Caco-2 (cell line): ENCODE results near the gene PDE1C. TPM values are rescaled to one million over a fixed set of nuclear protein-coding genes. Genes with fewer than 3 reads are reported as not detected.

Source experiments
- BruUV-seq: library from RNA; stranded (reverse); fragments of 400-500 nt; replicated peaks from 2 replicates; lab custom pipeline; 2021; lab: Mats Ljungman, UMichigan
- CTCF ChIA-PET: fragments of 300-600 bp; sonication (Branson Sonifier 250); formaldehyde crosslinking; loops from one replicate; lab custom pipeline; 2022; ENCODE audit warnings: antibody characterized with exemption; lab: Charles Lee
- POLR2A ChIA-PET: fragments of 300-600 bp; sonication (Branson Sonifier 250); formaldehyde crosslinking; loops from one replicate; lab custom pipeline; 2022; ENCODE audit warnings: antibody characterized with exemption; lab: Charles Lee
- DNase-seq, 2 experiments: peaks; one replicate each; pipeline versions ENCODE4 v3.0.0 to v3.0.0-alpha.2; 2020 to 2022
- H3K27me3 ChIP-seq: replicated peaks from 2 replicates; pipeline ENCODE4 v1.6.0; 2011; ENCODE audit warnings: low read length; ENCODE audit not compliant: control insufficient read depth, insufficient read depth
- H3K36me3 ChIP-seq: 2 replicates; pipeline ENCODE4 v1.5.1; 2011; ENCODE audit warnings: low read length; ENCODE audit not compliant: control insufficient read depth, insufficient read depth
- H3K4me1 ChIP-seq: fragments of 250-450 bp; sonication (Bioruptor Pico); 2 replicates; pipeline ENCODE4 v1.5.1; 2020; ENCODE audit warnings: mild to moderate bottlenecking
- H3K4me3 ChIP-seq: 2 replicates; pipeline ENCODE4 v1.5.1; 2011; ENCODE audit warnings: low read depth, mild to moderate bottlenecking, control low read depth, low read length
- H3K9me3 ChIP-seq: fragments of 250-450 bp; sonication (Bioruptor Pico); 2 replicates; pipeline ENCODE4 v1.5.1; 2020; ENCODE audit warnings: mild to moderate bottlenecking, moderate library complexity
- H3K27ac Mint-ChIP-seq: one replicate; pipeline ENCODE4 v1.8.0; 2022; ENCODE audit warnings: mixed read lengths; ENCODE audit not compliant: unreplicated experiment
- H3K27me3 Mint-ChIP-seq: one replicate; pipeline ENCODE4 v1.8.0; 2022; ENCODE audit warnings: mixed read lengths; ENCODE audit not compliant: insufficient read depth, unreplicated experiment
- H3K36me3 Mint-ChIP-seq: one replicate; pipeline ENCODE4 v1.8.0; 2022; ENCODE audit warnings: mild to moderate bottlenecking, mixed read lengths; ENCODE audit not compliant: insufficient read depth, unreplicated experiment
- H3K4me1 Mint-ChIP-seq: one replicate; pipeline ENCODE4 v1.8.0; 2022; ENCODE audit warnings: low read depth, mixed read lengths; ENCODE audit not compliant: unreplicated experiment
- H3K4me3 Mint-ChIP-seq: one replicate; pipeline ENCODE4 v1.8.0; 2022; ENCODE audit warnings: mild to moderate bottlenecking, moderate library complexity, mixed read lengths; ENCODE audit not compliant: unreplicated experiment
- H3K9me3 Mint-ChIP-seq: one replicate; pipeline ENCODE4 v1.8.0; 2022; ENCODE audit warnings: mixed read lengths; ENCODE audit not compliant: unreplicated experiment
- CTCF ChIP-seq, 2 experiments: fragments of 200-600 bp in 1 of 2; IDR thresholded peaks; 1 replicate in 1 of 2; 2 replicates in 1 of 2; pipeline versions ENCODE4 v1.5.1 to v1.8.0; 2011 to 2022; ENCODE audit warnings: antibody characterized with exemption in 1 of 2, control low read depth in 1 of 2, inconsistent platforms in 1 of 2, low read depth in 1 of 2, low read length in 1 of 2, mild to moderate bottlenecking in 1 of 2, moderate library complexity in 1 of 2; ENCODE audit not compliant: insufficient read depth in 1 of 2, severe bottlenecking in 1 of 2, unreplicated experiment in 1 of 2
- intact Hi-C: fragments of 100-400 bp; cut with micrococcal nuclease; formaldehyde crosslinking; loops from one replicate; pipeline ENCODE4 v1.10.0; 2022; ENCODE audit not compliant: unreplicated experiment
- total RNA-seq: library from RNA; stranded (reverse); gene quantifications from 2 replicates; pipeline ENCODE4 v1.2.3, GENCODE V29; 2022

Gene PDE1C
- total RNA-seq, 1 experiment from 2014 or later, result not detected

- H3K9me3 ChIP-seq, result no peaks in the 10 kb centered on the region
- no peaks in the 10 kb centered on the region for H3K27me3 ChIP-seq
- H3K36me3 Mint-ChIP-seq, result no peaks in the 10 kb centered on the region
- H3K4me3 ChIP-seq, result no peak overlapping the region
- H3K4me1 Mint-ChIP-seq, result no peaks in the 10 kb centered on the region
- POLR2A ChIA-PET, result no interaction called here
- H3K4me1 ChIP-seq, result no peaks in the 10 kb centered on the region
- H3K36me3 ChIP-seq, result no peaks in the 10 kb centered on the region
- H3K27me3 Mint-ChIP-seq, result no peaks in the 10 kb centered on the region
- TF ChIP-seq CTCF (IDR thresholded peaks at IDR 0.05; ENCODE audit: insufficient read depth in 1 of 2, low read depth in 1 of 2, low read length in 1 of 2, severe bottlenecking in 1 of 2, unreplicated experiment in 1 of 2), result no peak
- CTCF ChIA-PET, result no interaction called here
- no peak for DNase-seq
- BruUV-seq, result no TSS peak
- intact Hi-C loops, result no loop called here
- no peak overlapping the region for H3K4me3 Mint-ChIP-seq
- H3K27ac Mint-ChIP-seq, result no peak overlapping the region
- no peaks in the 10 kb centered on the region for H3K9me3 Mint-ChIP-seq
Observed at GRCh38 chr7:32045228-32045627, 25.0 kb downstream of the PDE1C start.

DNA sequence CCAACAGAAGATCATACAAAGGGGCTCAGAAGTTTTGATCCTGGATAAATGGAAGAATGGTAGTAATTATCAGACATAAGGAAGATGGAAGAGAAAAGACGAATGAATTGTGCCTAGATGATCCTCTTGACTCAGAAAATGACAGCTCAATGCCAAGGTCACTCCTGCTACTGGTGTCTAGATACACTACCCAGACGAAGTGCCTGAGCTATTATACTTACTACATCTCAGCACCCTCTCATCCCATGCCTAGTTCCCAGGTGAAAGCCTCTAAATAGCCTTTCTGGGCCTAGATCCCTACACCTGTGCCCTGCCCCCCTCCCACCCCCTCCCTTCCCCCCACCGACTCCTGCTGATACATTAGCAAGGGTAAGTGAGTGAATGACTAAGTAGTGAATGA is 25.5 kb downstream of the PDE1C start:
- Mint-ChIP-seq H3K4me3 (no peak overlapping the region), H3K9me3 (no peaks in the 10 kb centered on the region), H3K27ac (no peak overlapping the region), H3K4me1 (no peaks in the 10 kb centered on the region), H3K27me3 (no peaks in the 10 kb centered on the region), H3K36me3 (no peaks in the 10 kb centered on the region)
- ChIA-PET POLR2A (no interaction called here), CTCF (no interaction called here)
- BruUV-seq, result no TSS peak
- intact Hi-C loops, result no loop called here
- Histone ChIP-seq H3K27me3 (no peaks in the 10 kb centered on the region), H3K4me1 (peaks cover 1% of the 10 kb centered on the region; the same call in 1 of the 2 replicates), H3K4me3 (no peak overlapping the region), H3K9me3 (no peaks in the 10 kb centered on the region), H3K36me3 (no peaks in the 10 kb centered on the region)
- TF ChIP-seq CTCF (IDR thresholded peaks at IDR 0.05; ENCODE audit: insufficient read depth in 1 of 2, low read depth in 1 of 2, low read length in 1 of 2, severe bottlenecking in 1 of 2, unreplicated experiment in 1 of 2), result no peak
- DNase-seq, result no peak

DNA sequence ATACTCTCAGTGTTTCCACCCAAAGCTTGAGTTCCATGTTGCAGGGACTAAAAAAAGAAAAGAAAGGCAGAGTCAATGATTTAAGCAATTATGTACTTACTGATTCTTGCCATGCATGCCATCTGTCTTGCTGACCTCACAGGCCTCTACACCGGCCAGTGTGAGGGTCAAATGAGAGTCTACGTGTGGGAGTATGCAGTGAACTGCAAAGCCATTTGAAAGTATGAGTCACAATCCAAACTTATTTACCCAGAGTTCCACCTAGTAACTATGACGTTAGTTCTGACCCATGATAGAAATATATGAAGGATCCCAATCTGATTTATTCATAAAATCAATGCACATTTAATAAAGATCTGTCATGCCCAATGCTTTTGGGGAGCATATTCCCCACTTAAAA is 26.5 kb downstream of the PDE1C start:
- H3K4me1 ChIP-seq, result peaks cover 3% of the 10 kb centered on the region
- no peaks in the 10 kb centered on the region for H3K36me3 ChIP-seq
- no peak overlapping the region for H3K4me3 Mint-ChIP-seq
- DNase-seq, result no peak
- no peaks in the 10 kb centered on the region for H3K4me1 Mint-ChIP-seq
- H3K27ac Mint-ChIP-seq, result no peak overlapping the region
- H3K9me3 ChIP-seq, result no peaks in the 10 kb centered on the region
- no TSS peak for BruUV-seq
- H3K27me3 ChIP-seq, result no peaks in the 10 kb centered on the region
- H3K36me3 Mint-ChIP-seq, result no peaks in the 10 kb centered on the region
- no peaks in the 10 kb centered on the region for H3K27me3 Mint-ChIP-seq
- intact Hi-C loops, result no loop called here
- no peak for TF ChIP-seq CTCF (IDR thresholded peaks at IDR 0.05; ENCODE audit: insufficient read depth in 1 of 2, low read depth in 1 of 2, low read length in 1 of 2, severe bottlenecking in 1 of 2, unreplicated experiment in 1 of 2)
- no peak overlapping the region for H3K4me3 ChIP-seq
- no peaks in the 10 kb centered on the region for H3K9me3 Mint-ChIP-seq
- CTCF ChIA-PET, result no interaction called here
- POLR2A ChIA-PET, result no interaction called here
